ENCODE results near the gene MYZAP. TPM values are rescaled to one million over a fixed set of nuclear protein-coding genes. Genes with fewer than 3 reads are reported as not detected.

The MYZAP gene
- total and polyA plus RNA-seq, 9 donors: 1.1 to 11.3 (median 5.5) TPM

- intact Hi-C loops (cut with DNase I): loop anchor here in 1 of 4 donors (10.0 kb wide), 1 partner anchor 55 kb away; no protein-coding TSS in a partner anchor
- H3K4me3 ChIP-seq: no peak overlapping the region
- no peak for DNase-seq
- H3K4me1 ChIP-seq (ENCODE audit: insufficient read depth): no peaks in the 10 kb centered on the region
- no peaks in the 10 kb centered on the region for H3K27me3 ChIP-seq
- H3K27ac ChIP-seq: no peak overlapping the region
- no peaks in the 10 kb centered on the region for H3K36me3 ChIP-seq
- TF ChIP-seq CTCF (IDR thresholded peaks at IDR 0.05) (no peak), POLR2A (IDR thresholded peaks at IDR 0.05) (no peak), EP300 (IDR thresholded peaks at IDR 0.05) (no peak)
- no peaks in the 10 kb centered on the region for H3K9me3 ChIP-seq
- WGBS, 3 donors: 82 to 85% (median 83%) methylated on average over 3 of the region's 3 CpGs
Observed at GRCh38 chr15:57619746-57620145, 28.0 kb downstream of the MYZAP start.

- H3K9me3 ChIP-seq: no peaks in the 10 kb centered on the region
- H3K4me1 ChIP-seq (ENCODE audit: insufficient read depth): peaks cover 2% of the 10 kb centered on the region
- intact Hi-C loops (cut with DNase I): no loop called here
- WGBS, 3 donors: 91 to 96% (median 94%) methylated on average over 4 of the region's 4 CpGs
- DNase-seq: no peak
- TF ChIP-seq EP300 (IDR thresholded peaks at IDR 0.05) (no peak), POLR2A (IDR thresholded peaks at IDR 0.05) (no peak), CTCF (IDR thresholded peaks at IDR 0.05) (no peak)
- no peak overlapping the region for H3K4me3 ChIP-seq
- H3K27ac ChIP-seq: no peak overlapping the region
- H3K36me3 ChIP-seq: no peaks in the 10 kb centered on the region
- no peaks in the 10 kb centered on the region for H3K27me3 ChIP-seq
Observed at GRCh38 chr15:57624730-57625129, 33.0 kb downstream of the MYZAP start.

- TF ChIP-seq POLR2A (IDR thresholded peaks at IDR 0.05): no peak
- TF ChIP-seq CTCF (IDR thresholded peaks at IDR 0.05): no peak
- TF ChIP-seq EP300 (IDR thresholded peaks at IDR 0.05): no peak
- intact Hi-C loops (cut with DNase I): no loop called here
- no peaks in the 10 kb centered on the region for H3K36me3 ChIP-seq
- H3K4me3 ChIP-seq: no peak overlapping the region
- no peak overlapping the region for H3K27ac ChIP-seq
- no peaks in the 10 kb centered on the region for H3K27me3 ChIP-seq
- H3K4me1 ChIP-seq (ENCODE audit: insufficient read depth): peaks cover 2% of the 10 kb centered on the region
- WGBS, 3 donors: 61 to 69% (median 67%) methylated on average over 10 of the region's 10 CpGs
- H3K9me3 ChIP-seq: no peaks in the 10 kb centered on the region
- no peak for DNase-seq
Observed at GRCh38 chr15:57625703-57626448, 34.2 kb downstream of the MYZAP start.

DNA sequence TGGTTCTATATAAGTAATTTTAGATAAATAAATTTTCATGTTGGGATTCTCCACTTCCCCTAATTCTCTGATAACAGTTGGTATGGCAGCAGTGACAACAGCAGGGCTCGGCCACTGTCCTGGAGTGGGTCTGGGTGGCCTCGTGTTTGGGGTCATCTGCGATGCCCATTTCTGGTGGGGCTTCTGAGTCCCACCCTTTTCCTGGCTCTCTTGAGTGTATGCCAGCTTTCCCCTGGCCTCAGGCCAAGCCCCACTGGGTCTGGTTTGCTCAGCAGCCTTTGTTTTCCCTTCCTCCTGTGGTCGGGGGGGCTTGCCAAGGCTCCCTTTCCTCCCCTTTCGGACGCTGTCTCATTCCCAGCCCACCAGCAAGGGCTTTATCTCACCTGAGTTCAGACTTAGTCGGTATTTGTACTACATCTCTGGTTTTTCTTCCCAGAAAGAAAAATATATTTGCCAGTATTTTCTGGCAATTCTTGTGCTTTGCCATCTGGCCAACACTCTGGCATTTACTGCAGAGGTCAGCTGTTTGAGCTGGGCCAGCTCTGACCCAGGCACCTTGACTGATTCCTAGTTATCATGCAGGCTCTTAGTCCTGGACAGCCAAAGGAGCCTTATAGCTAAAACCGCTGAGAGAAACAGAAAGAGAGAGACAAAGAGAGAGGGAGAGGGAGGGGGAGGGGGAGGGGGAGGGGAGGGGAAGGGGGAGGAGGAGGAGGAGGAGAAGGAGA, 35.2 kb downstream of the MYZAP start:
- intact Hi-C loops (cut with DNase I): no loop called here
- TF ChIP-seq POLR2A (IDR thresholded peaks at IDR 0.05) (no peak), CTCF (IDR thresholded peaks at IDR 0.05) (no peak), EP300 (IDR thresholded peaks at IDR 0.05) (no peak)
- peaks cover 2% of the 10 kb centered on the region for H3K4me1 ChIP-seq (ENCODE audit: insufficient read depth)
- DNase-seq: peak in 2 of 5 donors; percentile 33 to 56
- WGBS, 3 donors: 38 to 49% (median 38%) methylated on average over 8 of the region's 8 CpGs
- no peak overlapping the region for H3K27ac ChIP-seq
- H3K27me3 ChIP-seq: no peaks in the 10 kb centered on the region
- H3K9me3 ChIP-seq: no peaks in the 10 kb centered on the region
- no peak overlapping the region for H3K4me3 ChIP-seq
- H3K36me3 ChIP-seq: no peaks in the 10 kb centered on the region

All from ovary (tissue), 9 donors.